Ishikawa (cell line): Measurements from ENCODE around the gene BTN1A1.

Experiments used
- CEBPB ChIP-seq: IDR thresholded peaks from 2 replicates; pipeline ENCODE4 v1.6.1; 2012
- CREB1 ChIP-seq: IDR thresholded peaks from 2 replicates; pipeline ENCODE4 v1.6.1; 2012; ENCODE audit warnings: low read depth
- EGR1 ChIP-seq: IDR thresholded peaks from 2 replicates; pipeline ENCODE4 v1.6.1; 2012
- EP300 ChIP-seq: IDR thresholded peaks from 2 replicates; pipeline ENCODE4 v1.6.1; 2012; ENCODE audit warnings: borderline replicate concordance
- FOXM1 ChIP-seq: IDR thresholded peaks from 2 replicates; pipeline ENCODE4 v1.6.1; 2012; ENCODE audit warnings: low read depth, borderline replicate concordance
- MAX ChIP-seq: IDR thresholded peaks from 2 replicates; pipeline ENCODE4 v1.6.1; 2012
- NFIC ChIP-seq: IDR thresholded peaks from 2 replicates; pipeline ENCODE4 v1.6.1; 2012
- RAD21 ChIP-seq: IDR thresholded peaks from 2 replicates; pipeline ENCODE4 v1.6.1; 2012; ENCODE audit warnings: low read depth
- TAF1 ChIP-seq: IDR thresholded peaks from 2 replicates; pipeline ENCODE4 v1.6.1; 2012; ENCODE audit warnings: low read depth, mild to moderate bottlenecking
- TCF12 ChIP-seq: IDR thresholded peaks from 2 replicates; pipeline ENCODE4 v1.6.1; 2012; ENCODE audit warnings: low read depth
- TEAD4 ChIP-seq: IDR thresholded peaks from 2 replicates; pipeline ENCODE4 v1.6.1; 2012
- USF1 ChIP-seq: IDR thresholded peaks from 2 replicates; pipeline ENCODE4 v1.6.1; 2012
- YY1 ChIP-seq: IDR thresholded peaks from 2 replicates; pipeline ENCODE4 v1.6.1; 2012; ENCODE audit warnings: low read depth
- ZBTB7A ChIP-seq: IDR thresholded peaks from 2 replicates; pipeline ENCODE4 v1.6.1; 2012; ENCODE audit warnings: low read depth
- TF ChIP-seq, protein P1 (sequence below): IDR thresholded peaks from 2 replicates; pipeline ENCODE4 v1.6.1; 2012; ENCODE audit warnings: low read depth, mild to moderate bottlenecking

The BTN1A1 gene

DNA sequence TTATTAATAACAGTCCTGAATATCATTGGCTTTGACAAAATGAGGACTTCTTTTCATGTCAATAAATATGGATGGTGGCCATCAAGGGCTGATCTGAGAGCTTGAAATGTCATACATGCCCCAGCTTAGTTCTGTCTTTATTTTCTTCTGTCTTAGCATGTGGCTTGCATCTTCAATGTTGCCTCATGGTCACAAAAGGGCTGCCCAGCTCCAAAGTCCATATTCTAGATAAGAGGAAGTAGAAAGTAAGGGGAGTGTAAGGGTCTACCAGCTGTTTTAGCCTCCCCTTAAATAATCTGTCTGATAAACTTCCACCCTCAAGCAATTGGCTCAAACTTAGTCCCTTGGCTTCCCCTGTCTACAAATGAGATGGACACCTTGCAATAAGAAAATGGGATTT is 28.1 kb upstream of the BTN1A1 start:
- TF ChIP-seq CEBPB, result no peak
- TF ChIP-seq MAX, result no peak
- TF ChIP-seq EP300, result no peak
- TF ChIP-seq TCF12, result no peak
- TF ChIP-seq NFIC, result no peak
- TF ChIP-seq FOXM1, result no peak
- TF ChIP-seq RAD21, result no peak
- TF ChIP-seq USF1, result no peak
- no peak for TF ChIP-seq EGR1
- TF ChIP-seq CREB1, result no peak

- TF ChIP-seq TAF1 (no peak), ZBTB7A (no peak), TCF12 (no peak), USF1 (no peak), CEBPB (no peak)
- TF ChIP-seq, protein P1, sequence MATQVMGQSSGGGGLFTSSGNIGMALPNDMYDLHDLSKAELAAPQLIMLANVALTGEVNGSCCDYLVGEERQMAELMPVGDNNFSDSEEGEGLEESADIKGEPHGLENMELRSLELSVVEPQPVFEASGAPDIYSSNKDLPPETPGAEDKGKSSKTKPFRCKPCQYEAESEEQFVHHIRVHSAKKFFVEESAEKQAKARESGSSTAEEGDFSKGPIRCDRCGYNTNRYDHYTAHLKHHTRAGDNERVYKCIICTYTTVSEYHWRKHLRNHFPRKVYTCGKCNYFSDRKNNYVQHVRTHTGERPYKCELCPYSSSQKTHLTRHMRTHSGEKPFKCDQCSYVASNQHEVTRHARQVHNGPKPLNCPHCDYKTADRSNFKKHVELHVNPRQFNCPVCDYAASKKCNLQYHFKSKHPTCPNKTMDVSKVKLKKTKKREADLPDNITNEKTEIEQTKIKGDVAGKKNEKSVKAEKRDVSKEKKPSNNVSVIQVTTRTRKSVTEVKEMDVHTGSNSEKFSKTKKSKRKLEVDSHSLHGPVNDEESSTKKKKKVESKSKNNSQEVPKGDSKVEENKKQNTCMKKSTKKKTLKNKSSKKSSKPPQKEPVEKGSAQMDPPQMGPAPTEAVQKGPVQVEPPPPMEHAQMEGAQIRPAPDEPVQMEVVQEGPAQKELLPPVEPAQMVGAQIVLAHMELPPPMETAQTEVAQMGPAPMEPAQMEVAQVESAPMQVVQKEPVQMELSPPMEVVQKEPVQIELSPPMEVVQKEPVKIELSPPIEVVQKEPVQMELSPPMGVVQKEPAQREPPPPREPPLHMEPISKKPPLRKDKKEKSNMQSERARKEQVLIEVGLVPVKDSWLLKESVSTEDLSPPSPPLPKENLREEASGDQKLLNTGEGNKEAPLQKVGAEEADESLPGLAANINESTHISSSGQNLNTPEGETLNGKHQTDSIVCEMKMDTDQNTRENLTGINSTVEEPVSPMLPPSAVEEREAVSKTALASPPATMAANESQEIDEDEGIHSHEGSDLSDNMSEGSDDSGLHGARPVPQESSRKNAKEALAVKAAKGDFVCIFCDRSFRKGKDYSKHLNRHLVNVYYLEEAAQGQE, result no peak
These were observed 27.4 kb upstream of the BTN1A1 start for GRCh38 chr6:26472549-26473290.

GRCh38 chr6:26473429-26473757 is 26.7 kb upstream of the BTN1A1 start:
- no peak for TF ChIP-seq EP300
- no peak for TF ChIP-seq CEBPB
- no peak for TF ChIP-seq MAX
- TF ChIP-seq YY1, result no peak
- TF ChIP-seq CREB1, result no peak
- TF ChIP-seq EGR1, result no peak
- TF ChIP-seq USF1, result no peak
- TF ChIP-seq FOXM1, result no peak
- TF ChIP-seq, protein P1, result no peak

GRCh38 chr6:26473758-26474438 is 26.2 kb upstream of the BTN1A1 start:
- TF ChIP-seq TAF1 (peak; percentile 61; the same call in 1 of the 2 replicates), YY1 (peak; percentile 80), USF1 (no peak), FOXM1 (peak; percentile 91), MAX (peak; percentile 45; the same call in 1 of the 2 replicates), CREB1 (peak; percentile 92), TEAD4 (no peak), TCF12 (0 out of 2 replicates have a peak, but pooled peaks have one; percentile 22)

DNA sequence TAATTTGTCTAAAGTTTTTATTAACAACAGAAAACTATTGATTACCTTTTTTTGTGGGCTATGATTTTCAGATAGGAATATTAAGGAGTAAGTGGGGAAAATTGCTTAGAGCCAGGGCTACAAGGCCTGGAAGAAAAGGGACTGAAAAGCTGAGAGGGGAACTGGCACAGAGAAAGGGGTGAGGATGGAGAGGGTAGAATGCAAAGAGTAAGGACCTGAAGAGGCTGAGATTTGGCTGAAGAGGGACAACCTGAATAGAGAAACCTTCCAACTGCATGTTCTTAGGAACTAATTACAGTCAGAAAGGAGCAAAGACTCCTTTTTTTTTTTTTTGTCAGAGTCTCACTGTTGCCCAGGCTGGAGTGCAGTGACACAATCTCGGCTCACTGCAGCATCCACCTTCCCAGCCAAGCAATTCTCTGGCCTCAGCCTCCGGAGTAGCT is 25.6 kb upstream of the BTN1A1 start:
- TF ChIP-seq TAF1 (0 out of 2 replicates have a peak, but pooled peaks have one; percentile 11), CEBPB (no peak)
